ENCODE measurements around the gene MUC4.
"Not testable (repeated sequence)": the region's sequence is repeated elsewhere in the genome, so short reads cannot be mapped to it uniquely, and the experiment has no call there.

Gene MUC4

GRCh38 chr3:195715583-195716266, 96.0 kb downstream of the MUC4 start:
- peaks cover 9% of the 10 kb centered on the region for H3F3A ChIP-seq (ENCODE audit: insufficient read depth)
- no peak overlapping the region for H2AFZ ChIP-seq (ENCODE audit: low read depth, low read length, severe bottlenecking)
- 0 out of 2 replicates have a peak, but pooled peaks cover 4% of the 10 kb centered on the region for H3K36me3 ChIP-seq (ENCODE audit: low read length)
- H3K9me2 ChIP-seq (replicated peaks; ENCODE audit: insufficient read depth, low read length): no peaks in the 10 kb centered on the region
- no peaks in the 10 kb centered on the region for H4K20me1 ChIP-seq (ENCODE audit: low read depth, low read length)
- no peak overlapping the region for H3K9ac ChIP-seq (ENCODE audit: low read length)
- no peaks in the 10 kb centered on the region for H3K79me2 ChIP-seq (ENCODE audit: insufficient read depth, low read length)
- no peak overlapping the region for H3K4me2 ChIP-seq (ENCODE audit: low read depth, low read length, poor library complexity, severe bottlenecking)
- no peak overlapping the region for H3K27ac ChIP-seq (ENCODE audit: low read depth, low read length)
- no peaks in the 10 kb centered on the region for H3K27me3 ChIP-seq (ENCODE audit: low read length)
- TF ChIP-seq CTCF (IDR thresholded peaks at IDR 0.05; ENCODE audit: insufficient read depth, low read length, poor library complexity, severe bottlenecking) (no peak), EZH2phosphoT487 (conservative IDR thresholded peaks at IDR 0.05; ENCODE audit: low read length) (no peak)
- no peak overlapping the region for H3K4me3 ChIP-seq (ENCODE audit: insufficient read depth, low read length, poor library complexity, severe bottlenecking)
- peaks cover 20% of the 10 kb centered on the region; the same call in 1 of the 2 replicates for H3K9me3 ChIP-seq (ENCODE audit: insufficient read depth, low read length)

GRCh38 chr3:195715134-195715533, 96.6 kb downstream of the MUC4 start:
- no peak for TF ChIP-seq CTCF (IDR thresholded peaks at IDR 0.05; ENCODE audit: insufficient read depth, low read length, poor library complexity, severe bottlenecking)
- no peak for TF ChIP-seq EZH2phosphoT487 (conservative IDR thresholded peaks at IDR 0.05; ENCODE audit: low read length)
- Histone ChIP-seq H3K4me3 (ENCODE audit: insufficient read depth, low read length, poor library complexity, severe bottlenecking) (no peak overlapping the region), H3K9ac (ENCODE audit: low read length) (no peak overlapping the region), H3K79me2 (ENCODE audit: insufficient read depth, low read length) (no peaks in the 10 kb centered on the region), H3K4me2 (ENCODE audit: low read depth, low read length, poor library complexity, severe bottlenecking) (no peak overlapping the region), H3K9me2 (replicated peaks; ENCODE audit: insufficient read depth, low read length) (no peaks in the 10 kb centered on the region), H3F3A (ENCODE audit: insufficient read depth) (peaks cover 9% of the 10 kb centered on the region), H3K36me3 (ENCODE audit: low read length) (0 out of 2 replicates have a peak, but pooled peaks cover 4% of the 10 kb centered on the region), H4K20me1 (ENCODE audit: low read depth, low read length) (no peaks in the 10 kb centered on the region), H3K27ac (ENCODE audit: low read depth, low read length) (no peak overlapping the region), H2AFZ (ENCODE audit: low read depth, low read length, severe bottlenecking) (no peak overlapping the region), H3K9me3 (ENCODE audit: insufficient read depth, low read length) (peaks cover 20% of the 10 kb centered on the region; the same call in 1 of the 2 replicates), H3K27me3 (ENCODE audit: low read length) (no peaks in the 10 kb centered on the region)

- TF ChIP-seq CTCF (IDR thresholded peaks at IDR 0.05; ENCODE audit: insufficient read depth, low read length, poor library complexity, severe bottlenecking) (no peak), EZH2phosphoT487 (conservative IDR thresholded peaks at IDR 0.05; ENCODE audit: low read length) (no peak)
- 0 out of 2 replicates have a peak, but pooled peaks cover 4% of the 10 kb centered on the region for H3K36me3 ChIP-seq (ENCODE audit: low read length)
Observed at GRCh38 chr3:195714380-195715011, 97.2 kb downstream of the MUC4 start.

GRCh38 chr3:195713150-195713549, 98.6 kb downstream of the MUC4 start:
- not testable (repeated sequence) for H3K9ac ChIP-seq (ENCODE audit: low read length); H2AFZ ChIP-seq (ENCODE audit: low read depth, low read length, severe bottlenecking); H3K27me3 ChIP-seq (ENCODE audit: low read length); H3F3A ChIP-seq (ENCODE audit: insufficient read depth); H3K9me2 ChIP-seq (replicated peaks; ENCODE audit: insufficient read depth, low read length); H3K4me3 ChIP-seq (ENCODE audit: insufficient read depth, low read length, poor library complexity, severe bottlenecking); H3K79me2 ChIP-seq (ENCODE audit: insufficient read depth, low read length); H3K36me3 ChIP-seq (ENCODE audit: low read length); H4K20me1 ChIP-seq (ENCODE audit: low read depth, low read length); H3K27ac ChIP-seq (ENCODE audit: low read depth, low read length); H3K4me2 ChIP-seq (ENCODE audit: low read depth, low read length, poor library complexity, severe bottlenecking)
- H3K9me3 ChIP-seq (ENCODE audit: insufficient read depth, low read length): peaks cover 20% of the 10 kb centered on the region; the same call in 1 of the 2 replicates

More at GRCh38 chr3:195714380-195715011, 97.2 kb downstream of the MUC4 start:
- Histone ChIP-seq H3K9ac (ENCODE audit: low read length) (no peak overlapping the region), H3K4me3 (ENCODE audit: insufficient read depth, low read length, poor library complexity, severe bottlenecking) (no peak overlapping the region), H3K27ac (ENCODE audit: low read depth, low read length) (no peak overlapping the region), H2AFZ (ENCODE audit: low read depth, low read length, severe bottlenecking) (no peak overlapping the region), H3K27me3 (ENCODE audit: low read length) (no peaks in the 10 kb centered on the region), H3F3A (ENCODE audit: insufficient read depth) (peaks cover 9% of the 10 kb centered on the region), H3K9me3 (ENCODE audit: insufficient read depth, low read length) (peaks cover 20% of the 10 kb centered on the region; the same call in 1 of the 2 replicates), H3K9me2 (replicated peaks; ENCODE audit: insufficient read depth, low read length) (no peaks in the 10 kb centered on the region), H3K79me2 (ENCODE audit: insufficient read depth, low read length) (no peaks in the 10 kb centered on the region), H3K4me2 (ENCODE audit: low read depth, low read length, poor library complexity, severe bottlenecking) (no peak overlapping the region), H4K20me1 (ENCODE audit: low read depth, low read length) (no peaks in the 10 kb centered on the region)

GRCh38 chr3:195712535-195712910, 99.2 kb downstream of the MUC4 start:
- not testable (repeated sequence) for H2AFZ ChIP-seq (ENCODE audit: low read depth, low read length, severe bottlenecking); H3K4me3 ChIP-seq (ENCODE audit: insufficient read depth, low read length, poor library complexity, severe bottlenecking); H3K9ac ChIP-seq (ENCODE audit: low read length); H3K27me3 ChIP-seq (ENCODE audit: low read length); H3K4me2 ChIP-seq (ENCODE audit: low read depth, low read length, poor library complexity, severe bottlenecking); H3K9me2 ChIP-seq (replicated peaks; ENCODE audit: insufficient read depth, low read length); H3F3A ChIP-seq (ENCODE audit: insufficient read depth); H3K27ac ChIP-seq (ENCODE audit: low read depth, low read length); H3K79me2 ChIP-seq (ENCODE audit: insufficient read depth, low read length); H3K36me3 ChIP-seq (ENCODE audit: low read length); H4K20me1 ChIP-seq (ENCODE audit: low read depth, low read length)
- H3K9me3 ChIP-seq (ENCODE audit: insufficient read depth, low read length): peaks cover 18% of the 10 kb centered on the region; the same call in 1 of the 2 replicates

All from SU-DHL-6 (cell line).